ENCODE results near the gene RBM44. TPM values are rescaled to one million over a fixed set of nuclear protein-coding genes. Genes with fewer than 3 reads are reported as not detected.

The RBM44 gene
- polyA plus RNA-seq, 3 donors: 0.53 to 1.1 (median 0.70) TPM

DNA sequence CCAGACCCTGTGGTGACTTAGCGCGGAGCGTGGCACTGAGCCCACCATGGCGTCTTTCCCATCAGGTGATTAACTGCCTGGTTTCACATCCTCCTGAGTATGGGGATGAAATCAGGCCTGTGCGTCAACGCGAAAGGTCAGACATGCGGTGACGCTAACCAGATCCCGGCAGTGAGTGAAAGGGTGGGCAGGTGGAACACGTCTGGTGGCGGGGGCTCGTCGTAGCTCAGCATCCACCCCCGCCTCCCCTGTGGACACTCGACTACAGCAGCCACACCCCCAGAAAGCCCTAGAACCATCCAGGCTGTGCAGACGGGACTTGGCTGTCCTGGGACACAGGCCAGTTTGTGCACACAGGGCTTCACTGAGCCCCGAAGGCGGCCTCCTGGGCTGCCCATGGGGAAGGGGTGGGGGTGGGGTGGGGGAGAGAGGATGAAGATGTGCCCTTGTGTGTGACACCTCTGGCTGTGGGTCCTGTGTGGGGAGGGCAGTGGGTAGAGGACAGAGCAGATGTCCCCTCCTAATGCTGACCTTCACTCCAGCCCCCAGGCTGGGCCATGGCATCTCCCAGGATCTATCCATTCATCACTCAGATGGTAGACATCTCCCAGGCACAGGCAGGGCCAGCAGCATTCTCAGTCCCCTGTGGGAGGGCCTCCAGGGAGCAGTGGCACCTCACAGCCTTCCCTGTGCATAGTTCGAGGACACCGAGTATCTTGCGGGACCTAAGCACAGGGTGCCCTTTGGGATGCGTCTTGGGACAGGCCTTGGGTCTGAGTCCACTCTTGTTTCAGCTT lies 88.3 kb downstream of the RBM44 start:
- no peak for DNase-seq

DNA sequence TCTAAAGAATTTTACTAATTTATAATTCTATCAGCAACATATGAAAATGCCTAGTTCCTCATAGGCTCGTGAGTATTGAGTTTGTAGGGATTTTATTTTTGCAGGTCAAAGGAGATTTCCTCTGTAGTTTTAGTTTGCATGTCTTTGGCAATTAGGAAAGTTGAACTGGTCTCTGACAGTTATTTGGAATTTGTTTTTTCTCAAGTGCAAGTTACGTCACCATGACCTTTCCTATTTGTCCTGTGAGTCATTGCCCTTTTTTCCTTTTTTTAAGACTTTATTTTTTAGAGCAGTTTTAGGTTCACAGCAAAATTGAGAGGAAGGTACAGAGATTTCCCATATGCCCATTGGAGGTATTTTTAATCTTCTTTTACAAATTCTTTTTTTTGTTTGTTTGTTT lies 89.8 kb downstream of the RBM44 start:
- no peak for DNase-seq

- DNase-seq: no peak
Measured at GRCh38 chr2:237889016-237889415, 90.4 kb downstream of the RBM44 start.

- DNase-seq: no peak
Measured at GRCh38 chr2:237889811-237890210, 91.2 kb downstream of the RBM44 start.

Other genes with a start within 250 kb of the RBM44 start
- gene PRLH, start 232.2 kb upstream of the RBM44 start, polyA plus RNA-seq (ENCODE audit: insufficient read length in 3 of 3): not detected
- 10 to 100 TPM; 10.1 to 22.3 (median 17.5) TPM for gene RAB17, start 208.0 kb upstream of the RBM44 start, polyA plus RNA-seq (ENCODE audit: insufficient read length in 3 of 3)
- gene LRRFIP1, start 171.2 kb upstream of the RBM44 start, polyA plus RNA-seq (ENCODE audit: insufficient read length in 3 of 3): 100 to 1,000 TPM in 1 of 3 donors, 10 to 100 TPM in 2; 68.9 to 105 (median 84.8) TPM
- gene RAMP1, start 60.8 kb downstream of the RBM44 start, polyA plus RNA-seq (ENCODE audit: insufficient read length in 3 of 3): 1 to 10 TPM; 4.1 to 5.5 (median 5.0) TPM
- gene UBE2F, start 168.2 kb downstream of the RBM44 start, polyA plus RNA-seq (ENCODE audit: insufficient read length in 3 of 3): 10 to 100 TPM; 40.5 to 43.6 (median 42.1) TPM

Data from renal pelvis (tissue), 4 donors.